ENCODE data around the gene BBLN.
A peak's percentile ranks its signal among the peaks of the same experiment; 100 is the strongest.

Gene BBLN

DNA sequence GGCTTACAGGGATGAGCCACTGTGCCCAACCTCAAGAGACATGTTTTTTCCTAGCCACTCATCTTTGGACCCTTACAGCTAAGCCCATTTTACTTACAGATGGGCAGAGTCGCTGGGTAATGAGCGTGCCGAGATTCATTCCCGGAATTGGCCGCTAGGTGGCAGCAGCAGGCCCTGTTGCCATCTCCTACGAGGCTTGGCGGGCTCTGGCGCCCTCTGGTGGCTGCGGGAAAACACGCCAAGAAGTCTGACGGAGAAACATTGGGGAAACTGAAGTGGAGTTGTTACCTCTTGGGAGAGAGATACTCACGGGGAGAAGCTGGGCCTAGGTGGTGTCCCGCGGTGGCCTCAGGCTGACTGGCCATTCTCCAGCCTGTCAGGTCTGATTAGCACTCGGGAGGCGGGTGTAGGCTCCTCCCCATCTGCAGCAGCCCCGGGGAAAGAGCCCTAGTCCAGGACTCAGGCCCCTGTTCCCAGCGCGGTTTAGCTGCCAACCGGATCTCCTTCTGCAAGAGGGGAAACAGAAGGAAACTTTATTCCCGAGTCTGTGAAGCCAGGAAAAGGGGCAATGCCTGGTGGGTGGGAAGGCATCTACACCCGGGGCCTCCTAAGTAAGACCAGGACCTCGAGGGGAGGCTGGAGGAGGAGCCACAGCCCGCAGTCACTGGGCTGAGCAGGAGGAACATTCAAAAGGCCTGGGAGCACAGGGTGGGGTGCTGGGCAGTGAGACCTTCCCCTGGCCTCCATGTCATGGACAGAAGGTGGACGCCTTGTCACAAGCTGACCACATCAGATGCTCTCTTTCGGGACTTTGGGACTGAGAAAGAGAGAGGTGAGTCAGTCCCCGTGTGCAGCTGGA, 42.2 kb upstream of the BBLN start:
- TF ChIP-seq CTCF (IDR thresholded peaks at IDR 0.05; ENCODE audit: low read length) (peak; percentile 100), EZH2 (IDR thresholded peaks at IDR 0.05; ENCODE audit: borderline replicate concordance, low read length) (no peak)
- Histone ChIP-seq H3K79me2 (ENCODE audit: insufficient read depth, low read length) (no peaks in the 10 kb centered on the region), H3K4me3 (ENCODE audit: low read depth, low read length, poor library complexity, severe bottlenecking) (no peak overlapping the region), H3K27me3 (ENCODE audit: insufficient read depth, low read length) (no peaks in the 10 kb centered on the region), H4K20me1 (ENCODE audit: insufficient read depth, low read length) (no peaks in the 10 kb centered on the region), H2AFZ (ENCODE audit: low read length) (no peak overlapping the region), H3K9me3 (ENCODE audit: low read length) (no peaks in the 10 kb centered on the region), H3K9ac (ENCODE audit: low read length) (no peak overlapping the region), H3K36me3 (ENCODE audit: insufficient read depth, low read length) (peaks cover 51% of the 10 kb centered on the region), H3K4me1 (ENCODE audit: insufficient read depth, low read length, severe bottlenecking) (peaks cover 22% of the 10 kb centered on the region), H3K27ac (ENCODE audit: low read depth, low read length, poor library complexity, severe bottlenecking) (no peak overlapping the region), H3F3A (ENCODE audit: insufficient read depth, low read length) (no peaks in the 10 kb centered on the region), H3K4me2 (ENCODE audit: low read length) (no peak overlapping the region), H3K9me2 (ENCODE audit: low read depth, low read length) (no peaks in the 10 kb centered on the region)

DNA sequence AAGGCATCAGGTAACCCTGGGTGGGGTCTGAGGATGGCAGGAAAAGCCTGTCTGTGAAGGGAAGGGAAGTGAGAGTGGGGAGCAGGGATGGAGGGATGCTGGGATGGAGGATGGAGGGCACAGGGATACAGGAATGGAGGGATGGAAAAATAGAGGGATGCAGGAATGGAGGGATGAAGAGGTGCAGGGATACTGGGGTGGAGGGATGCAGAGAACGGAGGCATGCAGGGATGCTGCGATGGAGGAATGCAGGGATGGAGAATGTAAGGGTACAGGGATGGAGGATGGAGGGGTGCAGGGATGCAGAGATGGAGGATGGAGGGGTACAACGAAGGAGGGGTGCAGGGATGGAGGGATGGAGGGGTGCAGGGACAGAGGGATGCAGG, 41.6 kb upstream of the BBLN start:
- no peak for TF ChIP-seq EZH2 (IDR thresholded peaks at IDR 0.05; ENCODE audit: borderline replicate concordance, low read length)
- TF ChIP-seq CTCF (IDR thresholded peaks at IDR 0.05; ENCODE audit: low read length), result no peak
- no peak overlapping the region for H2AFZ ChIP-seq (ENCODE audit: low read length)
- no peaks in the 10 kb centered on the region for H3K9me3 ChIP-seq (ENCODE audit: low read length)
- H3F3A ChIP-seq (ENCODE audit: insufficient read depth, low read length), result no peaks in the 10 kb centered on the region
- no peaks in the 10 kb centered on the region for H4K20me1 ChIP-seq (ENCODE audit: insufficient read depth, low read length)
- H3K4me2 ChIP-seq (ENCODE audit: low read length), result no peak overlapping the region
- no peak overlapping the region for H3K27ac ChIP-seq (ENCODE audit: low read depth, low read length, poor library complexity, severe bottlenecking)
- peaks cover 47% of the 10 kb centered on the region for H3K36me3 ChIP-seq (ENCODE audit: insufficient read depth, low read length)
- H3K9ac ChIP-seq (ENCODE audit: low read length), result no peak overlapping the region
- no peaks in the 10 kb centered on the region for H3K9me2 ChIP-seq (ENCODE audit: low read depth, low read length)
- H3K4me1 ChIP-seq (ENCODE audit: insufficient read depth, low read length, severe bottlenecking), result peaks cover 22% of the 10 kb centered on the region
- H3K27me3 ChIP-seq (ENCODE audit: insufficient read depth, low read length), result no peaks in the 10 kb centered on the region
- H3K79me2 ChIP-seq (ENCODE audit: insufficient read depth, low read length), result no peaks in the 10 kb centered on the region
- H3K4me3 ChIP-seq (ENCODE audit: low read depth, low read length, poor library complexity, severe bottlenecking), result no peak overlapping the region

DNA sequence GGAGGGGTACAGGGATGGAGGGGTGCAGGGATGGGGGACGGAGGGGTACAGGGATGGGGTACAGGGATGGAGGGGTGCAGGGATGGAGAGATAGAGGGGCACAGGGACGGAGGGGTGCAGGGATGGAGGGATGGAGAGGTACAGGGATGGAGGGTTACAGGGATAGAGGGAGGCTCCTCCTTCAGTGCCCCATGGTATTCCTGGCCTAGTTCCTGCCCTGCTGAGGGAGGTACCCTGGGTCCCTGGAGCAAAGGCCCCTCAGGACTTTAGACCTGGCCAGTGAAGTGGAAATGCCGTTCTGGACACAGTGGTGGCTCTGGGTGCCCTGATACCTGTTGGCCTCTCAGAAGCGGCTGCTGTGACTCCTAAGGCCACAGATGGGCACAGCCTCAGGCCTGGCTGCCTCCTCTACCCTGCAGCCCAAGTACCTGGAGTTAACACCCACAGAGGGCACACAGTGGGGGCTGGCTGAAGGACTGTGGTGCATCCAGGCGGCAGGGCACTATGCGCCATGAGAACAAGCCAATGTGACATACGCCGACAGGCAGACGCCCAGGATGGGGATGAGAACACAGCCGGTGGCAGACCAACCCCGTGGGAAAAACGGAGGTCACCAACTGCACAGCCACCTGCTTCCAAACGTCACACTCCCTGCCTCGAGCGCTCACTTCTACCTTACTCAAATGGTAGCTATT, 40.9 kb upstream of the BBLN start:
- no peaks in the 10 kb centered on the region for H4K20me1 ChIP-seq (ENCODE audit: insufficient read depth, low read length)
- H3F3A ChIP-seq (ENCODE audit: insufficient read depth, low read length), result no peaks in the 10 kb centered on the region
- no peaks in the 10 kb centered on the region for H3K79me2 ChIP-seq (ENCODE audit: insufficient read depth, low read length)
- no peaks in the 10 kb centered on the region for H3K9me2 ChIP-seq (ENCODE audit: low read depth, low read length)
- H3K9ac ChIP-seq (ENCODE audit: low read length), result no peak overlapping the region
- no peak overlapping the region for H3K4me3 ChIP-seq (ENCODE audit: low read depth, low read length, poor library complexity, severe bottlenecking)
- no peaks in the 10 kb centered on the region for H3K9me3 ChIP-seq (ENCODE audit: low read length)
- peaks cover 45% of the 10 kb centered on the region for H3K36me3 ChIP-seq (ENCODE audit: insufficient read depth, low read length)
- no peak overlapping the region for H2AFZ ChIP-seq (ENCODE audit: low read length)
- TF ChIP-seq CTCF (IDR thresholded peaks at IDR 0.05; ENCODE audit: low read length), result no peak
- no peak for TF ChIP-seq EZH2 (IDR thresholded peaks at IDR 0.05; ENCODE audit: borderline replicate concordance, low read length)
- no peaks in the 10 kb centered on the region for H3K27me3 ChIP-seq (ENCODE audit: insufficient read depth, low read length)
- peaks cover 22% of the 10 kb centered on the region for H3K4me1 ChIP-seq (ENCODE audit: insufficient read depth, low read length, severe bottlenecking)
- no peak overlapping the region for H3K4me2 ChIP-seq (ENCODE audit: low read length)
- H3K27ac ChIP-seq (ENCODE audit: low read depth, low read length, poor library complexity, severe bottlenecking), result no peak overlapping the region

Measured in OCI-LY1 (cell line).